ENCODE results near the gene RASAL2. TPM values are rescaled to one million over a fixed set of nuclear protein-coding genes. Genes with fewer than 3 reads are reported as not detected.

RASAL2 gene
- total RNA-seq, 1 donor from 2014 or later, result 18.3 TPM

GRCh38 chr1:178065250-178065649 lies 28.7 kb upstream of the RASAL2 start:
- no peak overlapping the region for H2AFZ ChIP-seq (replicated peaks)
- H3K36me3 Mint-ChIP-seq, result no peaks in the 10 kb centered on the region
- no peaks in the 10 kb centered on the region for H3K9me3 Mint-ChIP-seq
- H3K36me3 ChIP-seq, result no peaks in the 10 kb centered on the region
- DNase-seq (ENCODE audit: low spot score), result no peak
- H3F3A ChIP-seq (ENCODE audit: low read depth), result peaks cover 9% of the 10 kb centered on the region
- H3K9me3 ChIP-seq (ENCODE audit: low read depth), result no peaks in the 10 kb centered on the region
- no peaks in the 10 kb centered on the region for H3K79me2 ChIP-seq (ENCODE audit: low read depth)
- H3K4me2 ChIP-seq, result no peak overlapping the region
- H3K27ac Mint-ChIP-seq, result no peak overlapping the region
- peaks cover 27% of the 10 kb centered on the region for H3K27me3 ChIP-seq
- no peak overlapping the region for H3K4me3 ChIP-seq
- H3K4me1 Mint-ChIP-seq, result peaks cover 18% of the 10 kb centered on the region
- H3K4me1 ChIP-seq, result peaks cover 10% of the 10 kb centered on the region
- TF ChIP-seq CTCF (IDR thresholded peaks at IDR 0.05) (no peak), EZH2 (IDR thresholded peaks at IDR 0.05) (no peak), EZH2phosphoT487 (IDR thresholded peaks at IDR 0.05) (no peak)
- peaks cover 4% of the 10 kb centered on the region for H3K27me3 Mint-ChIP-seq (ENCODE audit: insufficient read depth, low read depth)
- H3K9ac ChIP-seq, result no peak overlapping the region
- no peak overlapping the region for H3K4me3 Mint-ChIP-seq
- no peaks in the 10 kb centered on the region for H4K20me1 ChIP-seq (ENCODE audit: low read depth)
- H3K27ac ChIP-seq, result no peak overlapping the region

GRCh38 chr1:178066296-178066907 lies 27.5 kb upstream of the RASAL2 start:
- Histone ChIP-seq H3K4me1 (peaks cover 5% of the 10 kb centered on the region), H2AFZ (replicated peaks) (no peak overlapping the region), H3K4me2 (no peak overlapping the region), H3K9me3 (ENCODE audit: low read depth) (no peaks in the 10 kb centered on the region), H3K36me3 (no peaks in the 10 kb centered on the region), H3K27me3 (peaks cover 16% of the 10 kb centered on the region), H3K27ac (no peak overlapping the region), H3K4me3 (no peak overlapping the region), H3F3A (ENCODE audit: low read depth) (no peaks in the 10 kb centered on the region), H4K20me1 (ENCODE audit: low read depth) (no peaks in the 10 kb centered on the region), H3K79me2 (ENCODE audit: low read depth) (no peaks in the 10 kb centered on the region), H3K9ac (no peak overlapping the region)
- Mint-ChIP-seq H3K36me3 (no peaks in the 10 kb centered on the region), H3K4me1 (peaks cover 11% of the 10 kb centered on the region), H3K27ac (no peak overlapping the region), H3K9me3 (no peaks in the 10 kb centered on the region), H3K27me3 (ENCODE audit: insufficient read depth, low read depth) (no peaks in the 10 kb centered on the region), H3K4me3 (no peak overlapping the region)
- DNase-seq (ENCODE audit: low spot score), result no peak
- TF ChIP-seq EZH2phosphoT487 (IDR thresholded peaks at IDR 0.05) (no peak), EZH2 (IDR thresholded peaks at IDR 0.05) (no peak), CTCF (IDR thresholded peaks at IDR 0.05) (no peak)

- Mint-ChIP-seq H3K27me3 (ENCODE audit: insufficient read depth, low read depth) (no peaks in the 10 kb centered on the region), H3K9me3 (no peaks in the 10 kb centered on the region), H3K4me1 (peaks cover 8% of the 10 kb centered on the region), H3K4me3 (no peak overlapping the region), H3K36me3 (no peaks in the 10 kb centered on the region), H3K27ac (peak overlapping the region; percentile 10)
- DNase-seq (ENCODE audit: low spot score), result no peak
- H3F3A ChIP-seq (ENCODE audit: low read depth), result no peaks in the 10 kb centered on the region
- H4K20me1 ChIP-seq (ENCODE audit: low read depth), result no peaks in the 10 kb centered on the region
- H3K27me3 ChIP-seq, result peaks cover 10% of the 10 kb centered on the region
- H3K27ac ChIP-seq, result no peak overlapping the region
- H3K4me1 ChIP-seq, result peaks cover 5% of the 10 kb centered on the region
- no peaks in the 10 kb centered on the region for H3K79me2 ChIP-seq (ENCODE audit: low read depth)
- no peaks in the 10 kb centered on the region for H3K9me3 ChIP-seq (ENCODE audit: low read depth)
- TF ChIP-seq EZH2phosphoT487 (IDR thresholded peaks at IDR 0.05) (no peak), EZH2 (IDR thresholded peaks at IDR 0.05) (no peak), CTCF (IDR thresholded peaks at IDR 0.05) (no peak)
- no peak overlapping the region for H2AFZ ChIP-seq (replicated peaks)
- H3K9ac ChIP-seq, result no peak overlapping the region
- no peak overlapping the region for H3K4me3 ChIP-seq
- no peaks in the 10 kb centered on the region for H3K36me3 ChIP-seq
- H3K4me2 ChIP-seq, result no peak overlapping the region
Observed at GRCh38 chr1:178066908-178067614, 26.8 kb upstream of the RASAL2 start.

All from neural progenitor cell (in vitro differentiated cells).